Stimulated activated CD8-positive, alpha-beta memory T cell treated with anti-CD3 and anti-CD28 coated beads, Interleukin-4, amount 100 ng/mL, for 1 hour (primary cell): ENCODE measurements around the gene RUNDC1.
A peak's percentile ranks its signal among the peaks of the same experiment; 100 is the strongest.

Source experiments
- DNase-seq, 2 donors: peaks; one replicate each; pipeline ENCODE4 v3.0.0-alpha.2; 2020; ENCODE audit warnings: low read depth in 2 of 2, low spot score in 1 of 2

The RUNDC1 gene

DNA sequence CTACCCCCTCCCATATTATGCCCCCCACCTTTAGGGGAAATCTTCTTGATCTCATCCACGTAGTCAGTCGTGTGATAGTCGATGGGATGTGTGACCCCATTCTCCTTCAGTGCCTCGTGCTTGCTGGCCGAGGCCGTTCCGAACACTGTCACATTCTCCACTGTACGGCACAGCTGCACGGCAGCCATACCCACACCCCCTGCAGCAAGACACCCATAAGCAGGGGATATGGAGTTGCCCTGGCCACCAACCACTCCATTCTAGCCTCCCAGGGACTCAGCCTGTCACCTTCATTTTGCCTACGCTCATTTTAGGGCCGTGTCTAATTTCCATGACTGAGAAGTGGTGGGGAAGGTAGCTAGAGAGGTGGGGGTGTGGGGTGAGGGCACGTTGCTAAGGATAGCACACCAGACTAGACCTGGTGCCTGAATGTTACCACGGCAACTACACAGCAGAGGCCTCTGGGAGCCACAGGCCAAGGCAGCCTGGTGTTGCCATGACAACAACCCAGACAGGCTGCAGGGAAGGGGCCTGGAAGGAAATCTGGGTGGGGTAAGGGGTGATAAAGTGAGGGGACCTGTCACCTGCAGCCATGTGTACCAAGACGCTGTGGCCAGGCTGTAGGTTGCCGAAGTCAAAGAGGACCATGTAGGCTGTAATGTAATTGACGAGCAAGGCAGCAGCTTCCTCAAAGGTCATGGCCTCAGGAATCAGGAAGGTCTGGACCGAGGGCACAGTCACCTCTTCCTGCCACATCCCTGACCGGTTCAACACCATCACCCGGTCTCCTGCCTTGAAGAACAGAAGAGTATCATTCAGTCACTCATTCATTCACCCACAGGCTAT lies 37.9 kb downstream of the RUNDC1 start:
- no peak for DNase-seq

DNA sequence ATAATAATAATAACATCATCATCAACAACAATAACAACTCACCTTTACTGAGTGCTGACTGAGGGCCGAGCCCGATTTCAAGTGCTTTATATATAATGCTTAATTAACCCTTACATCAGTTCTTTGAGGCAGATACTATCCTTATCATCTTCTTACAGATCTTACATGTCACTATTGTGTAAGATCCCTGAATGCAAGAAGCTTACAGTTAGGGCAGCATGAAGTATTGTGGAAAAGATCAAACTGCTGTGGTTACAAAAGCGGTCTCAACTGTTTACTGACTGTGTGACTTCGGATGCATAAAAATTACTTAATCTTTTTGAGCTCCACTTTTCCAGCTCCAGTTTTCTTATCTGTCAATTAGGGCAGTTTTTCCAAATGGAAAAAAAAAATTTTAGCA lies 38.6 kb downstream of the RUNDC1 start:
- no peak for DNase-seq

DNA sequence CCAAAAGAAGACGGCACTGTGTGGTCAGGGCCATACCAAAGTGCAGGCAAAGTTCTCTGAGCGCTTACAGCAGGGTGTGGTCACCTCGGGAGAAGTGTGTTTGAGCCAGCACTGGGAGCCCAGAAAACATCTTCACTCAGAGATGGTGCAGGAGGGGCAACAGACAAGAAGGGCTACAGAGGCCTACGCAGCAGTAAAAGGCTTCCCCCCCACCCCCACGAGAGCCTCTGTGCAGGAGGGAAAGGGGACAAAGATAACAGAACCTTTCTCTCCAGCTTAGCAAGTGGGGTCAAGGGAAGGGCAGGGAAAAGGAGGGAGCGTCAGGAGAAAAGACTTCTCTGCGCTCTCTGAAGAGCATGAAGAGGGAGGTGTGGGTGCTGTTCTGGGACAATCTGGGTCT lies 39.1 kb downstream of the RUNDC1 start:
- DNase-seq, result no peak

GRCh38 chr17:43020030-43020621 lies 39.8 kb downstream of the RUNDC1 start:
- no peak for DNase-seq

GRCh38 chr17:43020789-43021740 lies 40.7 kb downstream of the RUNDC1 start:
- no peak for DNase-seq

GRCh38 chr17:43021741-43022512 lies 41.6 kb downstream of the RUNDC1 start, which contains the start of gene VAT1:
Gene VAT1, minus strand, starts transcription at chr17:43022385. Its CDS starts 63 bp downstream, at chr17:43022322.
- peak in 1 of 2 donors; percentile 33 for DNase-seq

GRCh38 chr17:43024407-43025289 lies 44.3 kb downstream of the RUNDC1 start, which contains the start of gene RND2:
Gene RND2, plus strand, starts transcription at chr17:43025231. Its CDS starts 117 bp downstream, at chr17:43025348.
- peak; percentile 41 to 68 for DNase-seq

DNA sequence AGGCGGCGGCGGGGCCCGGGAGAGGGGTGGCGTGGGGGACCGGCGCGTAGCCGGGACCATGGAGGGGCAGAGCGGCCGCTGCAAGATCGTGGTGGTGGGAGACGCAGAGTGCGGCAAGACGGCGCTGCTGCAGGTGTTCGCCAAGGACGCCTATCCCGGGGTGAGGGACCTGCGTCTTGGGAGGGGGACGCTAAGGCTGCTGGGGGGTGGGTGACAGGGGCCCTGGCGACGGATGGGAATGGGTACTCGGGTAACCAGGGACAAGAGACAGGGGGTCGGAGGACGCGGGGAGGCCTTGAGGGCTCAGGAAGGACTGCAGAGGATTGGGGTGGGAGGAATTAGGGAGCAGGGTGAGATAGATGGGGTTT lies 44.9 kb downstream of the RUNDC1 start:
- no peak for DNase-seq

GRCh38 chr17:43025766-43026537 lies 45.6 kb downstream of the RUNDC1 start:
- no peak for DNase-seq

DNA sequence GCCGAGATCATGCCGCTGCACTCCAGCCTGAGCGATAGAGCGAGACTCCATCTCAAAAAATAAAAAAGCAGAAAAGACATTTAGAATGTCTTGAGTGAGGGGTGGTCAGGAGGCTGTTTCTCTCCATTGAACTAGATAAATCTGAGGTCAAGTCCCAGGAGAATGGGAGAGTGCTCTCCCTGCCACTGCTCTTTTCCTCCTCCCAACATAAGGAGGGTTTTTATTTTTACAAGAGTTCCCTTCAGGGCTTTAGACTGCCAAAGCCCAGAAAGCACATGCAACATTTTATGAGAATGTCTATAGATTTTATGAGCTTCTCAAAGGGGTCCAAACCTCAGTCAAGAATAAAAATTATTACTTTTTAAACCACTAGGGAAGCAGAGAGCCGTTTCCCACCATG lies 46.2 kb downstream of the RUNDC1 start:
- no peak for DNase-seq

- no peak for DNase-seq
Measured at GRCh38 chr17:43027091-43028032, 47.0 kb downstream of the RUNDC1 start.

DNA sequence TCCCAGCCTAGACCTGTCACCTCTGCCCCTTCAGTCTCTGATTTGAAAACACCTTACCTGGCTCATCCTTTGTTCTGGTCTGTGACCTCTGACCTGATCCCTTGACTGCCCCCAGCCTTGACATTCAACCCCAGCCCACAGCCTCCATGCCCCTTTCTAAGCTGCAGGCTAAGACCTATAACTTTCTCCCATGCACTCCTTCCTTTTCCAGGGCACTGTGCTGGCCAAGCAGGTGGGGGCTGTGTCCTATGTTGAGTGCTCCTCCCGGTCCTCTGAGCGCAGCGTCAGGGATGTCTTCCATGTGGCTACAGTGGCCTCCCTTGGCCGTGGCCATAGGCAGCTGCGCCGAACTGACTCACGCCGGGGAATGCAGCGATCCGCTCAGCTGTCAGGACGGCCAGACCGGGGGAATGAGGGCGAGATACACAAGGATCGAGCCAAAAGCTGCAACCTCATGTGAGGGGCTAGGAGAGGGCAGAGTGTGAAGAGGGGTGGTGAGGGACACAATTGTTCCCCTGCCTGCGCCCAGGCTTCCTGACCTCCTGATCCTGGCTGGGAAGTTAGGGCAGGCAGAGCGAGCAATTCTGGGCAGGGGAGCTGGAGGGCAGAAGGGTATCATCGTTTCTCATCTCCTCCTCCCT lies 48.0 kb downstream of the RUNDC1 start:
- no peak for DNase-seq

GRCh38 chr17:43030137-43030767 lies 49.9 kb downstream of the RUNDC1 start:
- DNase-seq, result no peak

DNA sequence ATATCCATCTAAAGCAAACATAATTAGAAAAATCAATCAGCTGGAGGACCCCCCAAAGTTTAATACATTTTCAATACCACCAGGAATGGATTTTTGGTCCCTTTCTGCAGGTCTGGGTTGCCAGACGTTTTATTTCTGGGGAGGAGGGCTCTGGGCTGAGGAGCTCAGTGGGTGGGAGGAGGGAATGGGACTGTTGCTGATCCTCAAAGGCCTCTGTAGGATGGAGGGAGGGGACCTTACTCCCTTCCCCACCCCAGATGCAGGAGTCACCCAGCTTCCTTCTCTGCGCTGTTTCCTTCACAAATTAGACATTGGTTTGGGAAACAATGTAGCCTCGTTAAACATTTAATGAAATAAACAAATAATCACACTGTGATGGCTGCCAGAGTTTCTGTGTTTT lies 51.3 kb downstream of the RUNDC1 start:
- DNase-seq, result no peak

DNA sequence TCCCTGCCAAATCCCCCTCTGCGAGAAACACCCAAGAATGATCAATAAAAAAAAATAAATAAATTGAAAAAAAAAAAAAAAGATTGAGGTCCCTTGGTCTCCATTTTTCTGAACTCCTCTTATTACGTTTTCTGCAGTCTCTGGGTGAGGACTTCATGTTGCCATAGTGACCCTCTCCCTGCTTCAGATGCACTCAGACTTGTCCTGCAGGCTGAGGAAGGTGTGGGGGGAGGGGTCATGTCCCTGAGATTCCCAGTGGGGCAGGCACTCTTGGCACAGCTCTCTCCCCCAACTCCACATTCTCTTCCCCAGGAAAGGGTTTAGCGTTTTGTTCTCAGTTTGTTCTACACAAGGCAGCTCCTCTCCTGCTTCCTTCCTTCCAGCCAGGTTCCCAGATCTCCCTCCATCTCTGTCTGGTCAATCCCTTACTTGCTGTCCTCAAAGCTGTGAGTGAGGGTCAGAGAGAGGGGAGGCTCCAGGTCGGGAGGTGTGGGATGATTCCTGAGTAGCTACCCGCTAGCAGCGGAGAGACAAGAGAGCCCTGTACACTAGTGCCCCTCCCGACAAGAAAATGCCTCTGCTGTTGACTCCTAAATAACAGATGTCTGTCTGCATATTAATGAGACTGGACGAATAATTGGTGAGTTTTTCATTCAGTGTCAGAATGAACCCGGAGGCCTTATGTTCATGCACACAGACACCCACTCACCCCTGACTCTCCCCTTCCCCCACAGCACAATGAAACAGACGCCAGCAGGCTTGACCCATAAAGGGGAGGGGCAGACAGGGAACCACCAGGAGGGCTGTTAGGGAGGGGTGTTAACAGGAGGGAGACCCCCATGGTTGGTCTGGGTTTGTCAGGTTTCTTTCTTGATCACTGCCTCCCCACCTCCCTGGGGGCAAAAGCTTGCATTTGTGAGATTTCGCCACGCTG lies 53.9 kb downstream of the RUNDC1 start:
- no peak for DNase-seq

DNA sequence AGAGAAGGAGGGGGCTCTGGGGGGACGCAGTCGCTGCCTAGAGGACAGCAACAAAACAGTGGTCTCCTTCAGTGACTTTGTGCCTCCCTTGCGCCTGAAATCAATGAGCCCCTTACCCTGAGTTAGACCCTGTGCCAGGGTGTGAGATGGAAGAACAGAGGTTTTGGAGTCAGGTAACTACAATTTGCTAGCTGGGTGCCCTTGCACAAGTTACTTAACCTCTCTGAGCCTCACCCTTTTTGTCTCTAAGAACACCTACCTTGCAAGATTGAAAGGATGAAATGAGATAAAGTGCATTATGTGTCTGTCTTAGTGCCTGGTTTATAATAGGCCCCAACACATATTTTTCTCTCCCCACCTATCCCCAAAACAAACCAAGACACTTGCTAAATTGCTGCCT lies 54.5 kb downstream of the RUNDC1 start:
- no peak for DNase-seq
